ENCODE measurements around the gene DPPA5. TPM values are rescaled to one million over a fixed set of nuclear protein-coding genes. Genes with fewer than 3 reads are reported as not detected.
"Not testable (repeated sequence)": the region's sequence is repeated elsewhere in the genome, so short reads cannot be mapped to it uniquely, and the experiment has no call there.

The DPPA5 gene, protein sequence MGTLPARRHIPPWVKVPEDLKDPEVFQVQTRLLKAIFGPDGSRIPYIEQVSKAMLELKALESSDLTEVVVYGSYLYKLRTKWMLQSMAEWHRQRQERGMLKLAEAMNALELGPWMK
- total RNA-seq (2014; rRNA removed; shearing (Covaris generic); ENCODE audit: low replicate concordance): not detected in 2 replicates

- H3K9me3 ChIP-seq: no peaks in the 10 kb centered on the region
- DNase-seq: no peak
These were observed at the start of gene DPPA5 for GRCh38 chr6:73353636-73354593. Gene DPPA5 (minus strand): TSS chr6:73354276. CDS start chr6:73354225, 51 bp downstream.

DNA sequence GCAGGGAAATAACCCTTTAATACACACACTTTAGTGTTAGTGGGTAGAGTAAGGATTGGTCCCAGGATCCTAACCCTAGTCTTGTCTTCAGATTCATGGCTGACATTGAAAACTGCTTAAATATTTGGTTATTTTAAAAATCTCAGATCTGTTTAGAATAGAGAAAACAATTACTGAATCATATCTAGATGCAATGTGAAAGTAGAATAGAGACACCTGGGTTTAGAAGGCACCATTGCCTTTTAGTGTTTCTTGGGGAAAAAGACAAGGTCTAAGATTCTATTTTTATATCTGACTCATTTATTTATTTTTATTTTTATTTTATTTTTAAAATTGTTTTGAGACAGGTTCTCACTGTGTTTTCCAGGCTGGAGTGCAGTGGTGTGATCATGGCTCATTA, 46.6 kb upstream of the DPPA5 start:
- H3K9me3 ChIP-seq: no peaks in the 10 kb centered on the region
- DNase-seq: no peak
- H3K36me3 ChIP-seq: no peaks in the 10 kb centered on the region
- H3K4me3 ChIP-seq: no peak overlapping the region
- no peaks in the 10 kb centered on the region for H3K27me3 ChIP-seq

More at GRCh38 chr6:73353636-73354593, at the start of gene DPPA5:
- H3K36me3 ChIP-seq: no peaks in the 10 kb centered on the region
- H3K4me3 ChIP-seq: no peak within 1 kb of the TSS
- H3K27me3 ChIP-seq: no peaks in the 10 kb centered on the region

DNA sequence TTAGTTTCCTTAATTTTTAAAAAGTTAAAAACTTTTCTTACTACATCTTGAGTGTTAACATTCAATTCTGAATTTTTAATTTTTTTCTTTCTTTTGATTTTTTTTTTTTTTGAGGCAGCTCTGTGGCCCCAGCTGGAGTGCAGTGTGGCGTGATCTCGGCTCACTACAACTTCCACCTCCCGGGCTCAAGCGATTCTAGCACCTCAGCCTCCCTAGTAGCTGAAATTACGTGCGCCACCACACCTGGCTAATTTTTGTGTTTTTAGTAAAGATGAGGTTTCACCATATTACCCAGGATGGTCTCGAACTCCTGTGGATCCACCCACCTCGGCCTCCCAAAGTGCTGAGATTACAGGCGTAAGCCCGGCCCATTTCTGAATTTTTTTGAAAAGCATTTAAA, 41.8 kb upstream of the DPPA5 start:
- DNase-seq: no peak
- Histone ChIP-seq H3K4me3 (no peak overlapping the region), H3K27me3 (no peaks in the 10 kb centered on the region), H3K36me3 (no peaks in the 10 kb centered on the region), H3K9me3 (no peaks in the 10 kb centered on the region)

DNA sequence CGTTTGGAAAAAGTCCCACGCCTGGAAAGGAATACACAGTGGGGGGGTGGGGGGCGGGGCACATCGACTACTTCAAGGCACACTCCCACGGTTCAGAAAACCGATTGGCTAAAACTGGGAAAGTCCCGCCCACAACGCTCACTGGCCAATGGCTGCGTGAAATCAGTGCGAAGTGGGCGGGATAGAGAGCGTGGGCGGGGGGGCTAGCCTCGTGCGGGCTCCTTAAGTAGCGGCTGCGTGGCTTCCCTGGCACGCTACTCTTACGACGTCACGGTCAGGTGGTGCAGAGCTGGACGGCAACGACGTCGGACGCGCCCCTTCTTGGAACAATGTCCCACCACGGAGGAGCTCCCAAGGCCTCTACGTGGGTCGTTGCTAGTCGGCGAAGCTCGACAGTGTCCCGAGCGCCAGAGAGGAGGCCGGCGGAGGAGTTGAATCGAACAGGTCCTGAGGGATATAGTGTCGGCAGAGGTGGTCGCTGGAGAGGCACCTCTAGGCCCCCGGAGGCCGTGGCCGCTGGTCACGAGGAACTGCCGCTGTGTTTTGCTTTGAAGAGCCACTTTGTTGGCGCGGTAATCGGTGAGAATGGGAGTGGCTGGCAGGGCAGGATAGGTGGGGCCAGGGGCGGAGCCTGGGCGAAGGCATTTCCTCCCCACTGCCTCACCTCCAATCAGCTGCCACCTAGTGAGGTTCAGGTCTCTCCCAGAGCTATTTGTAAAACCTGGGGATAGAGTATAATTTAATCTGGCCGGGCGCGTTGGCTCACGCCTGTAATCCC, 40.7 kb upstream of the DPPA5 start, which contains the start of gene DDX43:
Gene DDX43 (plus strand): TSS at position 252 of the 778 bp plus-strand sequence. CDS start 78 bp downstream, at position 330.
- H3K9me3 ChIP-seq: no peaks in the 10 kb centered on the region
- H3K4me3 ChIP-seq: no peak within 1 kb of the TSS
- no peaks in the 10 kb centered on the region for H3K36me3 ChIP-seq
- no peak for DNase-seq
- no peaks in the 10 kb centered on the region for H3K27me3 ChIP-seq

DNA sequence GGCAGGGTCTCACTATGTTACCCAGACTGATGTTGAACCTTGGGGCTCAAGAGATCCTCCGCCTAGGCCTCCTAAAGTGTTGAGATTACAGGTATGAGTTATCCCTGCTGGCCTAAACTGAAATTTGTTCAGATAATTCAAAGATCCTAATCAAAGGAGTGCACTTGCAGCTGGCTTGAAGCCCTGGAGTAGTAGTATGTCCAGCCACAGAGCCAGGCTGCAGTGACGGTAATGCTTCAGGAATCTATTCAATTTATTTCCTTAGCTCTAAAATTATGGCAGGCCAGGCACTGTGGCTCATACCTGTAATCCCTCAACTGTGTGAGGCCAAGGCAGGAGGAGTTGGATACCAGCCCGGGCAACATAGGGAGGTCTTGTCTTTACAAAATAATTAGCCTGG, 39.2 kb upstream of the DPPA5 start:
- DNase-seq: peak; percentile 11
- Histone ChIP-seq H3K4me3 (no peak overlapping the region), H3K9me3 (no peaks in the 10 kb centered on the region), H3K36me3 (no peaks in the 10 kb centered on the region), H3K27me3 (no peaks in the 10 kb centered on the region)

GRCh38 chr6:73392188-73392587, 38.1 kb upstream of the DPPA5 start:
- not testable (repeated sequence) for H3K9me3 ChIP-seq, H3K4me3 ChIP-seq, H3K27me3 ChIP-seq, H3K36me3 ChIP-seq, DNase-seq

GRCh38 chr6:73391675-73392074, 37.6 kb upstream of the DPPA5 start:
- Histone ChIP-seq H3K9me3 (no peaks in the 10 kb centered on the region), H3K36me3 (no peaks in the 10 kb centered on the region), H3K27me3 (no peaks in the 10 kb centered on the region), H3K4me3 (no peak overlapping the region)
- no peak for DNase-seq

DNA sequence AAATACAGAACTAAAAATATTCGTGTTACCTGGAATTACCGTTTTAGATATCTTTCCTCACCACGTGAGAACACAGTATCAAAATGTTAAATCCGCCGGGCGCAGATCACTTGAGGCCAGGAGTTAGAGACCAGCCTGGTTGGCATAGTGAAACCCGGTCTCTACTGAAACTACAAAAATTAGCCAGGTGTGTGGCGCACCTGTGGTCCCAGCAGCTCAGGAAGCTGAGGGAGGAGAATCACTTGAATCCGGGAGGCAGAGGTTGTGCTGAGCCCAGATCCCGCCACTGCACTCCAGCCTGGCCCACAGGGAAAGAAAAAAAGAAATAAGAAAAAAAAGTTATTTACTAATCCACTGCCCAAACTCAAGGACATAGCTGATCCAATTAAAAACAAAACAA, 35.8 kb upstream of the DPPA5 start:
- Histone ChIP-seq H3K4me3 (no peak overlapping the region), H3K9me3 (no peaks in the 10 kb centered on the region), H3K27me3 (no peaks in the 10 kb centered on the region), H3K36me3 (no peaks in the 10 kb centered on the region)
- no peak for DNase-seq

GRCh38 chr6:73388800-73389512, 34.9 kb upstream of the DPPA5 start:
- peak overlapping the region; percentile 60 for H3K4me3 ChIP-seq
- no peaks in the 10 kb centered on the region for H3K36me3 ChIP-seq
- peak; percentile 72 for DNase-seq
- no peaks in the 10 kb centered on the region for H3K27me3 ChIP-seq
- H3K9me3 ChIP-seq: no peaks in the 10 kb centered on the region

DNA sequence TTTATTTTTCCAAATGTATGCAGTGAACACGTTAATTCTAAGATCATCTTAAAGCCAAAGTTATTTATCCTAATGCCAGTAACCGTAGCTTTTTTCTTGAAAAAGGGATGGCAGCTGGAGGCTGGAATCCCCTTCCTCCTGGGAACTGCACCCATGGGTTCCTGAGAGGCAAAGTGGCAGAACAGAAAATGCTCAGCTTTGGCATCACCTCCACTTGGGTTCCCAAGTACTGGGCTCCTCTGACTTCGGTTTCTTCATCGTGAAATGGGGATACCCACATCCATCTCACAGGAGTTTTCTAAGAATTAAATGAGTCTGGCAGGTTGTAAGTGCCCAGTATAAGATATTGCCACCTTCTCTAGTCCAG, 34.3 kb upstream of the DPPA5 start:
- Histone ChIP-seq H3K4me3 (peak overlapping the region; percentile 60), H3K36me3 (no peaks in the 10 kb centered on the region), H3K9me3 (no peaks in the 10 kb centered on the region), H3K27me3 (no peaks in the 10 kb centered on the region)
- DNase-seq: no peak

DNA sequence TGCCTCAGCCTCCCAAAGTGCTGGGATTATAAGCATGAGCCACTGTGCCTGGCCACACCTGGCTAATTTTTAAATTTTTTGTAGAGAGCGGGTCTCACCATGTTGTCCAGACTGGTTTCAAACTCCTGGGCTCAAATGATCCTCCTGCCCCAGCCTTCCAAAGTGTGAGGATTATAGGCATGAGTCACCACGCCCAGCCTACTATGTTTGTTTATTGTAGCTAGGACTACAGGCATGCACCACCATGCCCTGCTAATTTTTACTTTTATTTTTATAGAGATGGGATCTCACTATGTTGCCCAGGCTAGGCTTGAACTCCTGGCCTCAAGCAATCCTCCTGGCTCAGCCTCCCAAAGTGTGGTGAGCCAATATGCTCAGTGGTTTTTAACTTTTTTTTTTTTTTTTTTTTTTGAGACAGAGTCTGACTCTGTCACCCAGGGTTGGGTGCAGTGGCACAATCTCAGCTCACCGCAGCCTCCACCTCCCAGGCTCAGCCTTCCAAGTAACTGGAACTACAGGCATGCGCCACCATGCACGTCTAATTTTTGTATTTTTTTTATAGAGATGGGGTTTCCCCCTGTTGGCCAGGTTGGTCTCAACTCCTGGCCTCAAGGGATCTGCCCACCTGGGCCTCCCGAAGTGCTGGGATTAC, 28.5 kb upstream of the DPPA5 start:
- no peaks in the 10 kb centered on the region for H3K9me3 ChIP-seq
- no peak overlapping the region for H3K4me3 ChIP-seq
- DNase-seq: peak; percentile 56
- H3K27me3 ChIP-seq: no peaks in the 10 kb centered on the region
- H3K36me3 ChIP-seq: no peaks in the 10 kb centered on the region

- H3K4me3 ChIP-seq, DNase-seq, H3K27me3 ChIP-seq, H3K9me3 ChIP-seq, H3K36me3 ChIP-seq: not testable (repeated sequence)
These were observed 27.5 kb upstream of the DPPA5 start for GRCh38 chr6:73381531-73381930.

DNA sequence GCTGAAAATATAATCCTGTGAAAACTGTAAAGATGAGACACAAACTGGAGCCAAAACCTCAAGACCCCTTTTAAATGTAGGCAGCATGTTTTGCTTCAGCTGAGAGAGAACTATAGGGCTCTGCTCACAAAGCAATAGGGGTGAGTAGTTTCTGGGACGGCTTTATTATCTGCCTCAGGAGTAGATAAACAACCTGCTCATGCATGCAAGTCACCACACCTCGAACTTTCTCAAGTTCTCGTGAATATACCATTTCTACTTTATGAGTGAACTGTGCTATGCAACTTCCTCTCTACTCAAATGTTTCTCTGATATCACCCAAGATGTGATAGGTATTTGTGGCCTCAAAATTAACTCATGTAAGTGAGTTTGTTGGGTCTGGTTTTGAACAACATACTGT, 23.1 kb upstream of the DPPA5 start:
- Histone ChIP-seq H3K36me3 (no peaks in the 10 kb centered on the region), H3K9me3 (0 out of 2 replicates have a peak, but pooled peaks cover 2% of the 10 kb centered on the region), H3K27me3 (no peaks in the 10 kb centered on the region), H3K4me3 (no peak overlapping the region)
- DNase-seq: no peak

DNA sequence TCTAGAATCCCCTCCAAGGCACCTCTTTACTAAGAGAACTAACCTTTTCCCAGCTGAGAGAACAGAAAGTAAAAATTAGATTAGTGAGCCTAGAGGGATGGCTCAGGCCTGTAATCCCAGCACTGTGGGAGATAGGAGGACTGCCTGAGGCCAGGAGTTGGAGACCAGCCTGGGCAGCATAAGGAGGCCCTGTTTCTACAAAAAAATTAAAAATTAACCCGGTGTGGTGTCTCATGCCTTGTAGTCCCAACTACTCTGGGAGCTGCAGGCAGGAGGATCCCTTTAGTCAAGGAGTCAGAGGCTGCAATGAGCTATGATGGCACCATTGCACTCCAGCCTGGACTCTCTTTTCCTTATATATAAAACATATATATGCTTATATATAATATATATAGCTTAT, 21.1 kb upstream of the DPPA5 start:
- DNase-seq: no peak
- Histone ChIP-seq H3K36me3 (no peaks in the 10 kb centered on the region), H3K9me3 (0 out of 2 replicates have a peak, but pooled peaks cover 3% of the 10 kb centered on the region), H3K4me3 (no peak overlapping the region), H3K27me3 (no peaks in the 10 kb centered on the region)

DNA sequence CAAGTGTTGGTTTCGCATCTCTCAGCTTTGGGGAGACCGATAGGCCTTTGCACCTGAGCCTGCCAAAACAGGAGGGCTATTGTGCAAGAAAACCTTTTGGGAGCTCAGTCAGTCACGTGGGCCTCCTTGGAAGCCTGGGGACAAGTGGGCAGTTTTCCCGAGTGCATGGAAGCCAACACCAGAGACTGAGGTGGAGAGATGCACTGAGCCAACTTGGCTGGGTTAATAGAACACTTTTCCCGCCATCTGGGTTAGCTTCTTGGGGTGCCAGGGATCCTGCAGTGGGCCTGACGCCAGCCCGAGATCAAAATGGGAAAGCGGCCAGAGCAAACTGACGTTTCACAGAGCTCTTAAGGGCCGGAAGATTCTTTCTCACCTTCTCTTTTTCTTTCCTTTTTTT, 18.4 kb upstream of the DPPA5 start:
- no peak overlapping the region for H3K4me3 ChIP-seq
- no peaks in the 10 kb centered on the region for H3K36me3 ChIP-seq
- 0 out of 2 replicates have a peak, but pooled peaks cover 3% of the 10 kb centered on the region for H3K9me3 ChIP-seq
- no peaks in the 10 kb centered on the region for H3K27me3 ChIP-seq
- DNase-seq: no peak

DNA sequence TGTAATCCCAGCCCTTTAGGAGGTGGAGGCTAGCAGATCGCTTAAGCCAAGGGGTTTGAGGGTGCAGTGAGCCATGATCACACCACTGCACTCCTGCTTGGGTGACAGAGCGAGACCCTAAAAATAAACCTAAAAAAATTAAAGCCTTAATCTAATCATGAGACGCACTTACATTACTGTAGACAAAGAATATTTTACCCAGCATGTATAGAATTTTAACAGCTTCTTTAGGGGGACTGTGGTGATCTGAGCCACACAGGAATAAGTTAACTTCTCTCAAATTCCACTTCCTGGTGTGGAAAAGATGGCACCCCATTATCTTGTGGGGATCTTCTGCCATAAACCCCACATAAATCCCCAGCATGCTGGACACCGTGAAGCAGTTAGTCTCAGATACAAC, 17.9 kb upstream of the DPPA5 start:
- no peak for DNase-seq
- H3K9me3 ChIP-seq: 0 out of 2 replicates have a peak, but pooled peaks cover 3% of the 10 kb centered on the region
- no peak overlapping the region for H3K4me3 ChIP-seq
- no peaks in the 10 kb centered on the region for H3K27me3 ChIP-seq
- no peaks in the 10 kb centered on the region for H3K36me3 ChIP-seq

All from MG63 (cell line).